ENCODE results near the gene MAPK7.

DNA sequence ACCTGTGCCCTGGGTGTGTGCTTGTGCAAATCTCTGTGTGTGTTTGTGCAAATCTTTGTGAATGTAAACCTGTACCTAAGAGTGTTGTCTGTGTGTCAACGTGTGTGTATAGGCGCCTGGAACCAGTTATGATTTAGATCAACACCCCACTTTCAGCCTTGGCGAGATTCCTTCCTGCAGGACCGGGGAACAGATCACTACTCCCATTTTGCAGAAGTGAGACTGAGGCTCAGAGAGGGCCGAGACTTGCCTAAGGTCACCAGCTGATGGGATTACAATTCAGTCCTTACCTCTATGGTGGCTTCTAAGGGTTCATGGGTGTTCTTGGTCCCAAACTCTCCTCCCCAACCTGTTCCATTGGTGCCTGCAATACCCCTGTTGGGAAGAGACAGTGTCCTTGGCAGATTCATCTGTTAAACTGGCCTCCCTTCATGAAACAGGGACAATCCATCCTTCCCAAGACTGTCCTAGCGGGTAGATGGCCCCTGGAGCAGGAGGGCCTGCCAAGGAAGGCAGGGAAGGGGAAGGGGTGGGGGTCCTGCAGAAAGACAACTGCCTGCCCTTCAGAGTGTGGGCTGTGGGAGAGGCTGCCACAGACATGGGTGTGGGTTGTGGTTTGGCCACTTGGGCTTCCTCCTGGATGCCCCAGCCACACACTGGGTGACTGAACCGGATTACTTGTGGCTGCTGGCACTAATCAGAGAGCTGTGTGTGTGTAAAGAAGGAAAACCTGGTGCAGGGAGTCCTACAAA lies 6.9 kb upstream of the MAPK7 start:
- TF ChIP-seq, protein P1, sequence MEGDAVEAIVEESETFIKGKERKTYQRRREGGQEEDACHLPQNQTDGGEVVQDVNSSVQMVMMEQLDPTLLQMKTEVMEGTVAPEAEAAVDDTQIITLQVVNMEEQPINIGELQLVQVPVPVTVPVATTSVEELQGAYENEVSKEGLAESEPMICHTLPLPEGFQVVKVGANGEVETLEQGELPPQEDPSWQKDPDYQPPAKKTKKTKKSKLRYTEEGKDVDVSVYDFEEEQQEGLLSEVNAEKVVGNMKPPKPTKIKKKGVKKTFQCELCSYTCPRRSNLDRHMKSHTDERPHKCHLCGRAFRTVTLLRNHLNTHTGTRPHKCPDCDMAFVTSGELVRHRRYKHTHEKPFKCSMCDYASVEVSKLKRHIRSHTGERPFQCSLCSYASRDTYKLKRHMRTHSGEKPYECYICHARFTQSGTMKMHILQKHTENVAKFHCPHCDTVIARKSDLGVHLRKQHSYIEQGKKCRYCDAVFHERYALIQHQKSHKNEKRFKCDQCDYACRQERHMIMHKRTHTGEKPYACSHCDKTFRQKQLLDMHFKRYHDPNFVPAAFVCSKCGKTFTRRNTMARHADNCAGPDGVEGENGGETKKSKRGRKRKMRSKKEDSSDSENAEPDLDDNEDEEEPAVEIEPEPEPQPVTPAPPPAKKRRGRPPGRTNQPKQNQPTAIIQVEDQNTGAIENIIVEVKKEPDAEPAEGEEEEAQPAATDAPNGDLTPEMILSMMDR (IDR thresholded peaks at IDR 0.05) = no peak
- TF ChIP-seq POLR2A (IDR thresholded peaks at IDR 0.05) = no peak
